PC-9 (cell line): ENCODE data around the gene KDM4C. TPM values are rescaled to one million over a fixed set of nuclear protein-coding genes. Genes with fewer than 3 reads are reported as not detected.

Source experiments
- BruUV-seq: library from RNA; stranded (reverse); fragments of 400-500 nt; replicated peaks from 2 replicates; lab custom pipeline; 2021; lab: Mats Ljungman, UMichigan
- CTCF ChIA-PET: fragments of 300-600 bp; sonication (Branson Sonifier 250); formaldehyde crosslinking; loops from one replicate; lab custom pipeline; 2022; ENCODE audit warnings: antibody characterized with exemption; lab: Charles Lee
- POLR2A ChIA-PET: fragments of 300-600 bp; sonication (Branson Sonifier 250); formaldehyde crosslinking; loops from one replicate; lab custom pipeline; 2022; ENCODE audit warnings: antibody characterized with exemption; ENCODE audit not compliant: unreplicated experiment; lab: Charles Lee
- DNase-seq, 2 experiments: peaks; one replicate each; pipeline versions ENCODE4 v3.0.0 to v3.0.0-alpha.2; 2015 to 2022; ENCODE audit warnings: mixed read lengths in 1 of 2
- H2AFZ ChIP-seq: fragments of 200-600 bp; sonication (generic); 2 replicates; pipeline ENCODE4 v1.8.1; 2017; ENCODE audit warnings: antibody characterized with exemption
- H3F3A ChIP-seq: fragments of 200-600 bp; sonication (generic); 2 replicates; pipeline ENCODE4 v1.8.1; 2017; ENCODE audit warnings: antibody characterized with exemption, mild to moderate bottlenecking, low read depth; ENCODE audit not compliant: insufficient read depth
- H3K27ac ChIP-seq: fragments of 200-600 bp; sonication (generic); 2 replicates; pipeline ENCODE4 v1.6.1; 2016; ENCODE audit warnings: mixed run types
- H3K27me3 ChIP-seq: fragments of 200-600 bp; sonication (generic); 2 replicates; pipeline ENCODE4 v1.6.1; 2016; ENCODE audit warnings: low read depth, mixed run types; ENCODE audit not compliant: insufficient read depth
- H3K36me3 ChIP-seq: fragments of 200-600 bp; sonication (generic); 2 replicates; pipeline ENCODE4 v1.6.1; 2016; ENCODE audit warnings: low read depth, mixed run types
- H3K4me1 ChIP-seq: fragments of 200-600 bp; sonication (generic); replicated peaks from 2 replicates; pipeline ENCODE4 v1.6.1; 2016; ENCODE audit warnings: mixed run types; ENCODE audit not compliant: insufficient read depth
- H3K4me2 ChIP-seq: fragments of 200-600 bp; sonication (generic); 2 replicates; pipeline ENCODE4 v1.6.1; 2017; ENCODE audit warnings: mixed run types
- H3K4me3 ChIP-seq: fragments of 200-600 bp; sonication (generic); 2 replicates; pipeline ENCODE4 v1.6.1; 2016; ENCODE audit warnings: mixed run types
- H3K79me2 ChIP-seq: fragments of 200-600 bp; sonication (generic); 2 replicates; pipeline ENCODE4 v1.6.1; 2017; ENCODE audit warnings: low read depth, mixed run types
- H3K9me2 ChIP-seq: fragments of 200-600 bp; sonication (generic); 2 replicates; pipeline ENCODE4 v1.8.1; 2017; ENCODE audit warnings: mild to moderate bottlenecking; ENCODE audit not compliant: insufficient read depth
- H3K9me3 ChIP-seq: fragments of 200-600 bp; sonication (generic); 2 replicates; pipeline ENCODE4 v1.8.1; 2016; ENCODE audit warnings: low read depth; ENCODE audit not compliant: insufficient read depth
- H4K20me1 ChIP-seq: fragments of 200-600 bp; sonication (generic); 2 replicates; pipeline ENCODE4 v1.8.1; 2017; ENCODE audit not compliant: insufficient read depth
- EZH2 ChIP-seq: fragments of 200-600 bp; sonication (generic); IDR thresholded peaks from 2 replicates; pipeline ENCODE4 v1.8.0; 2017; ENCODE audit warnings: antibody characterized with exemption, low read depth
- intact Hi-C: fragments of 100-400 bp; cut with micrococcal nuclease; formaldehyde crosslinking; loops from one replicate; pipeline ENCODE4 v1.10.0; 2022; ENCODE audit not compliant: unreplicated experiment
- total RNA-seq: library from RNA; stranded (reverse); gene quantifications from 2 replicates; pipeline ENCODE4 v1.2.3, GENCODE V29; 2021
- TF ChIP-seq, protein P1 (sequence below): fragments of 200-600 bp; sonication (generic); conservative IDR thresholded peaks from 2 replicates; pipeline ENCODE4 v1.6.1; 2017; ENCODE audit warnings: mixed run types, antibody characterized with exemption, mild to moderate bottlenecking, moderate library complexity

KDM4C gene
- total RNA-seq, 1 experiment from 2014 or later, result 12.9 TPM

GRCh38 chr9:6973762-6974161 lies 216.0 kb downstream of the KDM4C start:
- intact Hi-C loops, result no loop called here
- Histone ChIP-seq H3F3A (no peaks in the 10 kb centered on the region), H3K27me3 (no peaks in the 10 kb centered on the region), H4K20me1 (no peaks in the 10 kb centered on the region), H3K4me1 (no peaks in the 10 kb centered on the region), H2AFZ (no peak overlapping the region), H3K27ac (no peak overlapping the region), H3K79me2 (no peaks in the 10 kb centered on the region), H3K4me3 (no peak overlapping the region), H3K4me2 (no peak overlapping the region), H3K9me3 (no peaks in the 10 kb centered on the region), H3K9me2 (no peaks in the 10 kb centered on the region), H3K36me3 (no peaks in the 10 kb centered on the region)
- BruUV-seq, result no TSS peak
- TF ChIP-seq EZH2, result no peak
- TF ChIP-seq, protein P1, sequence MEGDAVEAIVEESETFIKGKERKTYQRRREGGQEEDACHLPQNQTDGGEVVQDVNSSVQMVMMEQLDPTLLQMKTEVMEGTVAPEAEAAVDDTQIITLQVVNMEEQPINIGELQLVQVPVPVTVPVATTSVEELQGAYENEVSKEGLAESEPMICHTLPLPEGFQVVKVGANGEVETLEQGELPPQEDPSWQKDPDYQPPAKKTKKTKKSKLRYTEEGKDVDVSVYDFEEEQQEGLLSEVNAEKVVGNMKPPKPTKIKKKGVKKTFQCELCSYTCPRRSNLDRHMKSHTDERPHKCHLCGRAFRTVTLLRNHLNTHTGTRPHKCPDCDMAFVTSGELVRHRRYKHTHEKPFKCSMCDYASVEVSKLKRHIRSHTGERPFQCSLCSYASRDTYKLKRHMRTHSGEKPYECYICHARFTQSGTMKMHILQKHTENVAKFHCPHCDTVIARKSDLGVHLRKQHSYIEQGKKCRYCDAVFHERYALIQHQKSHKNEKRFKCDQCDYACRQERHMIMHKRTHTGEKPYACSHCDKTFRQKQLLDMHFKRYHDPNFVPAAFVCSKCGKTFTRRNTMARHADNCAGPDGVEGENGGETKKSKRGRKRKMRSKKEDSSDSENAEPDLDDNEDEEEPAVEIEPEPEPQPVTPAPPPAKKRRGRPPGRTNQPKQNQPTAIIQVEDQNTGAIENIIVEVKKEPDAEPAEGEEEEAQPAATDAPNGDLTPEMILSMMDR, result no peak
- no peak for DNase-seq
- CTCF ChIA-PET, result no interaction called here
- POLR2A ChIA-PET, result no interaction called here

GRCh38 chr9:6975198-6975597 lies 217.4 kb downstream of the KDM4C start:
- Histone ChIP-seq H2AFZ (no peak overlapping the region), H3K27me3 (no peaks in the 10 kb centered on the region), H3K4me1 (no peaks in the 10 kb centered on the region), H4K20me1 (no peaks in the 10 kb centered on the region), H3K9me2 (no peaks in the 10 kb centered on the region), H3K9me3 (no peaks in the 10 kb centered on the region), H3K27ac (no peak overlapping the region), H3K36me3 (no peaks in the 10 kb centered on the region), H3K79me2 (no peaks in the 10 kb centered on the region), H3K4me3 (no peak overlapping the region), H3K4me2 (no peak overlapping the region), H3F3A (no peaks in the 10 kb centered on the region)
- no TSS peak for BruUV-seq
- POLR2A ChIA-PET, result no interaction called here
- no peak for DNase-seq
- TF ChIP-seq, protein P1, result no peak
- TF ChIP-seq EZH2, result no peak
- intact Hi-C loops, result no loop called here
- CTCF ChIA-PET, result no interaction called here

GRCh38 chr9:6977761-6978160 lies 220.0 kb downstream of the KDM4C start:
- Histone ChIP-seq H3K4me1 (no peaks in the 10 kb centered on the region), H3K4me3 (no peak overlapping the region), H3F3A (no peaks in the 10 kb centered on the region), H3K27ac (no peak overlapping the region), H3K9me2 (no peaks in the 10 kb centered on the region), H3K27me3 (no peaks in the 10 kb centered on the region), H2AFZ (no peak overlapping the region), H3K4me2 (no peak overlapping the region), H4K20me1 (no peaks in the 10 kb centered on the region), H3K36me3 (no peaks in the 10 kb centered on the region), H3K79me2 (no peaks in the 10 kb centered on the region), H3K9me3 (no peaks in the 10 kb centered on the region)
- POLR2A ChIA-PET, result no interaction called here
- TF ChIP-seq EZH2, result no peak
- TF ChIP-seq, protein P1, result no peak
- no TSS peak for BruUV-seq
- CTCF ChIA-PET, result no interaction called here
- intact Hi-C loops, result no loop called here
- no peak for DNase-seq
